Activated T-helper 9 cell treated with anti-CD3 and anti-CD28 coated beads, Interleukin-2, amount 50 U/mL, for 16 hours (primary cell): Measurements from ENCODE around the gene NCBP2.

Experiments
- DNase-seq: peaks from one replicate; pipeline ENCODE4 v3.0.0-alpha.2; 2020; ENCODE audit warnings: low read depth

Gene NCBP2

DNA sequence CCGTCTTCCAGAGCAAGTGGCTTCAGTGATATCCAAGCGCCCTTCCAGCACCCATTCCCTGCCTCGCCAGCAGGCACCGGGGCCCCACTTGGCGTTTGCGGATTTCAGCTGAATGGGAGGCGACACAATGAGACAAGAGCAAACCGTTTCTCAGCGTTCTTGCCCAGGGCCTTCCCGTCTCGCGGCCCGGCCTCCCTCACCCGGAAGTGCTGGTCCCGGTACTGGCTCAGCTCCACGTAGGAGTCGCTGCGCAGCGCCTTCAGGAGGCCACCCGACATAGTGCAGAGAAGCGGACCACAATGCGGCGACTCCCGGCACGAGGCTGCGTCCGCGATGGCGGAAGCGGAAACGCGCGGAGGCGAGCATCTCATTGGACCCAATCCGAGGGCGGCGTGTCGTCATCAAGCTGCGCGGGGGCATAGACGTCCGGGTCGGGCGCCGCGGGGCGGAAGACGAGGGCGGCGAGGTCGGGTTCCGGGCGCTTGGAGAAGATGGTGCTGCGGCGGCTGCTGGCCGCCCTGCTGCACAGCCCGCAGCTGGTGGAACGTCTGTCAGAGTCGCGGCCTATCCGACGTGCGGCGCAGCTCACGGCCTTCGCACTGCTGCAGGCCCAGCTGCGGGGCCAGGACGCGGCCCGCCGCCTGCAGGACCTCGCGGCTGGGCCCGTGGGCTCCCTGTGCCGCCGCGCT is at the start of gene NCBP2:
NCBP2 (minus strand) TSS at position 303 of the 689 bp plus-strand sequence; CDS start at position 278, 25 bp downstream.
- peak; percentile 100 for DNase-seq

DNA sequence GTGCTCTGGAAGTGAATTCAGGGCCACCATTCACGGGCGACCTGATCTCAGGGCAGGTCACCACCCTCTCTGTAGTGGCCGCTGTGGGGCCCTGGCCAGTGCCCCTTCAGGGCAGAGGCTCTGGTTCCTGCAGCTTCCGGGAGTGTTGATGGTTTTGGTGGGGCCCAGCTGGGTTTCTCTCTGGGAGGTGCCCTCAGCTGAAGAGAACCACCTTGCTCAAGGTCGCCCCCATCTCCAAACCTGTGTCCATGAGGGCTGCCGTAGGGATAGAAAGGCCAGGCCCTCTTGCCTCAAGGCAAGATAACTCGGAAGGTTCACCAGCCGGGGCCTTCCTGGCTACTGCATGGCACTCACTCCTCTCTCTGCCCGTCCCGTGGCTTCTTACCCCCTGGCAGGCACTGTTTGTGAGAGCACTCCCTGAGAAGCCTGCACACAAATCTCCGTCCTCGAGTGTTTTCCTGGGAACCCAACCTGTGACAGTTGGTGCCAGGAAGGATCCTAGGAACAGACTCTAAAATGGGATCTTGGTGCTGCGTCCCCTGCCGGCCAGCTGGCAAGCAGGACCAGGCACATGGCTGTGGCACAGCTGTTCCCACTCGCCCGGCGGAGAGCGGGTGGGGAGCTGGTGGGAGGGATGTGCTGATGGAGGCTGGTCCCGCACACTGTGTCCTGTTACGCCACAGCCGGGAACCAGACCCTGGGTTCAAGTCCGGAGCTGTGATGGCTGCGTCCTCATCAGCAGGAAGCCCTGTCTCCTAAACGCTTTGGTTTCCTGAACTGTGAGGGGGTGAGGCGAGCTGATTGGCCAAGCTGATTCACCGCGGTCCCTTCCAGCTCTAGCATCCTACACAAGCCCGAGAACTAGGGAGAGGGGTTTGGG is 49.5 kb upstream of the NCBP2 start:
- DNase-seq = no peak

DNA sequence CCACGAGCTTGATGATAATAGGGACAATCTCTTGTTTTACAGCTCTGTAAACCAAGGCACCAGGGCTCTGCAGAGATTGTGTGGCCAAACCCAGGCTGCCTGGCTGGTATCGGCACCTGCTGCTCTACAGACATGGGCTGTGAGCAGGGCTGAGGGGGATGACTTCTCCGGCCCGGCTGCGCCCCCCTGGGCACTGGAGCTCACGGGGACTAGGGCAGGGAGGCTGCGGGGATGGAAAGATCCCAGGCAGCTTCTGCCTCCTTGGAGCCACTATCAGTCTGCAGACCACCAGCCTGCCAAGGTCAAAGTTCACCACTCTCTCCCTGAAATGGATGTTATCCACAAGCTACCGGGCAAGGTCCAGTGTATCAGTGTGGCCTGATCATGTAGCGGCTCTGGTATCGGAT is 48.3 kb upstream of the NCBP2 start:
- no peak for DNase-seq

DNA sequence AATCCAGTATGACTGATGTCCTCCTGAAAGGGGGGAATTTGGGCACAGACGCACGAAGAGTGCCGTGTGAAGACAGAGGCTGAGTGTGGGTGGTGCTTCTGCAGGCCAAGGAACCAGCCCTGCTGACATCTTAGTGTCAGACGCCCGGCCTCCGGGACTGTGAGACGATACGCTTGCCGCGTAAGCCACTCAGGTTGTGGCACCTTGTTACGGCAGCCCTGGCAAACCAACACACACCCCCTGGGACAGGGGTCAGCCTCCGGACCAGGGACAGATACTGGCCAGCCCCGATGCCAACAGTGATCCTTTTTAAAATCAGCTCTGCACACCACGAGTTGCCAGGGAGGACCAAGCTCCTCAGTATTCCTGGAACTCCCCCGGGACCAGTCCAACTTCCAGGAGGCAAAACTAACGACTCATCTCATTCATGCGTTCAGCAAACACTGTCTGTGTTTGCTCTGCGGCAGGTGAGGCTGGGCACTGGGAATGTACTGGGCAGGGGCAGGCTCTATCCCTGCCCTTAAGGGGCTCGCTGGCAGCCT is 47.5 kb upstream of the NCBP2 start:
- DNase-seq = no peak

DNA sequence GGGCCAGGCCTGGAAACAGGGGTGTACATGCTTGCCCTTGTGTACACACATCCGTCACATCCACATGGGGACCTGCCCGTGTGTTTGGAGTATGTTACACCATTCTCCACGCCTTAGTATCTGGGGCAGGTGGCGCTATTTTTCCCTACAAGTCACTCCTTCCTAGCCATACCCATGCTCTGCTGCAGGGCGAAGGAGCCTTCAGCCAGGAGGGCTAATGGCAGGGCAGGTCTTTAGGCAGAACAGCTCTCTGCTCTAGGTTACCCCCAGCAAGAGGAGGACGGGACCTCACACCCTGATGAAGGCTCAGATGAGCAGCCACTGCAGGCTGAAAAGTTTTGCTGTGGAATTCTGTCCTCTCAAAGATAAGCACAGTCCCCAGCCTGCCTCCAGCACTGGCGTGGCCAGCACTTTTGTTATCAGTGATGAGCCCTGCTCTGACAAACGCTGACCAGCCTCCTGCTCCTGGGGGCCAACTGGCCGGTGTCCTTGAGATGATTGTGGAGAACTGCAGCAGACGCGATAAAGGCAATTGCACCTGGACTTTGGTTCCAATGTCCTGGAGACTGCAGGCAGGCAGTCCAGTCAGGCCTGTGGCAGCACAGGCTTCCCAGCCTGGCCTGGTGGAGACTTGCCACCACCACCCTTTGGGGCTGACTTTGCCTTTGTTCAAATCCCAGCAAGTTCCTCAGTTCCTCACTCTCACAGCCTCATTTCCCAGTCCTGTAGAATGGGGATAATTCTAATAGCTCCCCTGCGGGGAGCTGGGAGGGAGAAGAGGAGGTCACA is 46.1 kb upstream of the NCBP2 start:
- DNase-seq = no peak

DNA sequence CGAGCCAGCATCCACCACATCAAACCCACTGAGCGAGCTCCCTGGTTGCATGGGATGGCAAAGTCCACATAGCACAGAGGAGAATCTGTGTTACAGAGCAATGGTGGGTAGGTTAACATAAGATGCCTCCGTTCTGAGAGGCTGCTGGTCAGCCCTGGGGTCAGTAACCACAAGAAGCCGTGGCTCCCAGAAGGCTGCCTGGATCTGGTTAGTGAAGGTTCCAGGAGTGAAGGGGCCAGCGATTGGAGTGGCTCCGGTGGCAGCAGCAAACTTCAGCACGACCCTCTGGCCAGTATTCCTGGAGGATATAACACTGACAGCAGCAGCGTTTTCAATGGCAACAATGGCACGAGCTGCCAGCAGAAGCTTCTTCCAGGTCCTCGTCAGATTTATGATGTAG is 44.7 kb upstream of the NCBP2 start:
- DNase-seq = no peak

DNA sequence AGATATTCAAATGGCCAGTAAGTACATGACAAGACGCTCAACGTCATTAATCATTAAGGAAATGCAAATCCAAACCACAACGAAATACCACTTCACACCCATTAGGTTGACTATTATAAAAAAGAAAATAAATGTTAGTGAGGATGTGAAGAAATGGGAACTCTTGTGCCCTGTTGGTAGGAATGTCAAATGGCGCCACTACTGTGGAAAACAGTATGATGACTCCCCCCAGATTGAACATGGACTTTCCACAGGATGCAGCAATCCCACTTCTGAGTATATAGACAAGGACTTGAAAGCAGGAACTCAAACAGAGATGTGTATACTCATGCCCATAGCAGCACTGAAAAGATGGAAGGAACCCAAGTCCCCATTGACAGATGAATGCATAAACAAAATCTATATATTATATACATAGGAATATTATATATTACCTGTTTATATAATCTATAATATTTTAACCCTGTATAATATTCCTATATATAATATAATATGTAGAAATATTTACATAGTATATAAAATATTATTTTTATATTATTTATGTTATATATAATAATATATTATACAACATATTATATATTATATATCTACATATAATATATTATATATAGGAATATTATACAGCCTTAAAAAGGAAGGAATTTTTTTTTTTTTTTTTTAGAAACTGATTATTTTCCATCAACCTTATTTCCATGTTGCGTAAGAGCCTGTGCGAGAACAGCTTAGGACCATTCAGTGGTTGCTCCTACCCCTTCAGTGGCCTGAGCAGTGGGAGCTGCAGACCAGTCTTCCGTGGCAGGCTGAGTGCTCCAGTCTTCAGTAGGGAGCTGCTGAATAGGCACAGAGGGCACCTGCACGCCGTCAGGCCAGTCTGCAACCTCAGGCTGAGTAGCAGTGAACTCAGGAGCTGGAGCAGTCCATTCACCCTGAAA is 43.9 kb upstream of the NCBP2 start:
- DNase-seq = no peak

DNA sequence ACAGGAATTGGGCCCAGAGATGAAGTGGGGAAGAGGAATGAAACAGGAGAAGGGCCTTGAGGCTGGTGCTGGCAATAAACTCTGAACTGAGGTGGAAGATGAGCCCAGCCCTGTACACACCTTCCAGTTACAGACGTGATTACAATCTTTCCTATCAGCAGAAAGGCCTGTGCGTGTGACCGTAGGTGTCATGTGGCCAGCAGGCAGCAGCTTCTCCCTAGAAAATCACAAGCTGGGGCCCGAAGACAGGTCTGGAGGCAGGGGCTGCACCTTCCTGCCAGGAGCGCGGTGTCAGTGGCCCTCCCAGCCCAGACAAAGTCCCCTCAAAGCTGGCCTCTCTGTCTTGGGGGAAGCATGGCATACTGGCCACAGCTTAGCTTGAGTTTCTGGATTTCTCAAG is 43.0 kb upstream of the NCBP2 start:
- no peak for DNase-seq

DNA sequence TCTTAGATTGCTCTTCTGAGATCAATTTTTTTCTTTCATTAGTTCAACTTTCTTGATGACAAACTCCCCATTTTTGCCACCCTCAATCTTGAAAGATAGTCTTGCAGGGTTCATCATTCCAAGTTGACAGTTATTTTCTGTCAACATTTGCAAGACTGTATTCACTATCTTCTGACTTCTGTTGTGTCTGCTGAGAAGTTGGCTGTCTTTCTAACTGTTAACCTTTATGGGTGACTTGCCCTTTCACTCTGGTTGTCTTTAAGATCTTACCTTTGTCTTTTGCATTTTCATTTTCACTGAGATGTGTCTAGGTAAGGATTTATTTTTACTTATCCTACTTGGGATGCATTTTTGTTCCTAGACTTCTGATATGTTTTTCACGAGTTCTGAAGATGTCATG is 40.9 kb upstream of the NCBP2 start:
- DNase-seq = no peak

DNA sequence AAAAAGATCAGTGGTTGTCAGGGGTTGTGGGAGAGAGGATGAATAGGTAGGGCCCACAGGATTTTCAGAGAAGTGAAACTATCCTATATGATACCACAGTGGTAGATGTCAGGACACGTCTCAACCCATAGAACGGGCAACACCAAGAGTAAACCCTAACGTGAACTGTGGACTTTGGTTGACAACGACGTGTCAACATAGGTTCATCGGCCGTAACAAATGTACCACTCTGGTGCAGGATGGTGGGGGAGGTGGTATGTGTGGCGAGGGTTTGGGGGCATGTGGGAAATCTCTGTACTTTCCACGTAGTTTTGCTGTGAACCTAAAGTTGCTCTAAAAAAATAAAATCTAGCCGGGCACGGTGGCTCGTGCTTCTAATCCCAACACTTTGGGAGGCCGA is 39.3 kb upstream of the NCBP2 start:
- DNase-seq = no peak

DNA sequence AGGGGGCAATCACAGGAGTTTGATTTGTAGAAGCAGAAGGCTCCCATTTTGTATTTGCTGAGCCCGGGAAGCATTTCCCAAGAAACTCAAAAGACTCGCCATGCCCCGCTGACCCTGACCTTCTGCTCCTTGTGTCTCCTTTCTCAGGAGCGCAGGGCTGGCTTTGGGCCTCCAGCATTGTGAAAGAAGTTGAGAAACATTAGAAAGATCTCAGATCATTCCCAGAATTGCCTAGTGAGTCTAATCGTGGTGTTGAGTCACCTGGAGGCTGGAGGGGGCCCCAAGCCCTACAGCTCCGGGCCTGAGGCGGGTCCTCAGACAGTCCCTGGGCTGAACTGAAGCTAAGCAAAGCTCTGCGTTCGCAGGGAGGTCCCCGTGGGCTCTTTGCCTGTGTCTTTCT is 37.2 kb upstream of the NCBP2 start:
- DNase-seq = no peak

DNA sequence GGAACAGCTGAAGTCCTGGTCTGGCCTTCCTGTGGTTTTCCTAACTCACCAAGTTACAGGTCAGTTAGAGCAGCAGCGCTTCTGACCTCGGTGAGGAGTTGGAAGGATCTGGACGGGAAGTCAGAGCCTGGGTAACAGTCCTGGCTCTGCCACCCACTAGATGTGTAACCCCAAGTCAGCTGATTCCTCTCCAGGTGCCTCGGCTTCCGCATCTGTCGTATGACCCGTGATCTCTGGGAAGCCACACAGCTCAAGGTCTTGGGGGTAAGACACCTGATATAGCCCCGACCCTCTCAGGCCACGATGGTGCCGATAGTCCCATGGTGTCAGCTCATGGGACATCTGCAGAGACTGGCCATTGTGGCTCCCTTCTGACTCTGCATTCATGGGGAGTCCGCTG is 34.6 kb upstream of the NCBP2 start:
- DNase-seq = no peak

DNA sequence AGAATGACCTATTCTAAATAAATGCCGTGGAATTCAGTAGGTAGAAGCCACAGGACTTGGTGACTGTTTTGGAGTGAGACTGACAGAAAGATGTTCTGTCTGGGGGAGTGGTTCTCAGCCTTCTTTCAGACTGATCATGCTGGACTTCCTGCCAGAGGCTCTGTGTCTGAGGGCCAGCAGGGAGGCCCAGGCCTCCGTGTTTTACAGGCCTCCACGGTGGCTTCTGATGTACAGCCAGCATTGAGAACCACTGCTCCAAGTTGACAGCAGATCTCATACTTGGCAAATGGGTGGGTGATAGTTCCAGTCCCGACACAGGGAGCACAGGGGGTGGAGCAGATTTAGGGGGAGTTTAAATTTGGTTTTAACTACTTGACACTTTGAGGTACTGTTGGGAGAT is 33.0 kb upstream of the NCBP2 start:
- DNase-seq = no peak

DNA sequence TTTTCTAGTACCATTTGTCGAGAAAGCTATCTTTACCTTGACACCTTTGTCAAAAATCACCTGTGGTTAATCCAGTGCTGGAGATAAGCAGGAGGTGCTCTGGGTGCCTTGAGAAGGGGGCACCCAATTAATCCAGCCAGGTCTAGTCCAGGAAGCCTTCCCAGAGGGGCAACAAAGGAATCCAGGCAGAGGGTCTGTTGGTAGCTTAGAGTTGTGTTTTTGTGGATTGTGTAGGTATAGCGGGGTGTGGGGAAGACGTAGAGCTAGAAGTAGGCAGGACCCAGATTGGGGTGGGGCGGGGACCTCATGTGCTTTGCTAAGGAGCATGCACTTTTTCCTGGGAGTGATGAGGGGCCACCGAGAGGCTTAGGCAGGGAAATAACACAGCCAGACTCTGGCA is 32.3 kb upstream of the NCBP2 start:
- no peak for DNase-seq

DNA sequence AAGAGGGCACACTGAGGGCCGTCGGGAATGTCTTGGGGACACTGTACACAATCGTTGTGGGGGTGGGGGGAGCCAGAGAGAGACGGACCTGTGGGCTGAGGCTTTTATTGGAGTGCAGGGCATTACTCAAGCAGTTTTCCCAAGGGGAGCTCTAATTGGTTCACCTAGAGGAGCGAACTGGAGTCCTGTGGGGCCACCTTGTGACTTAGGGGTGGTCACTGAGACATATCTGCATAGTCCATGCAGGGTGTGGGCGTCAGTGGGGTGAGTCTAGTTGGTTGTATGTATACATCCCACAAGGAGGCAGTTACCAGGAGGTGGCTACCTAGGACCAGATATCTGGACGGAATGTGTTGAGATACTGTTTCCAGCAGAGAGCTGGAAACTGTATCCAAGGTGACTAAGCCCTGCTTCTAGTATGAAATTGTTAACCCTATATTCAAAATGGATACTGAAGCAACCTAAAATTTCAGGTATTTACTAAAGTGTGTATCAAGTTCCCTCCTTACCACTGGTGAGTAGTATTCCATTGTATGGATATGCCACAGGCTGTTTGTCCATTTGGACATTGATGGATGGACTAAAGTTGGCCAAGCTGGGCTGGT is 28.9 kb upstream of the NCBP2 start:
- DNase-seq = no peak

DNA sequence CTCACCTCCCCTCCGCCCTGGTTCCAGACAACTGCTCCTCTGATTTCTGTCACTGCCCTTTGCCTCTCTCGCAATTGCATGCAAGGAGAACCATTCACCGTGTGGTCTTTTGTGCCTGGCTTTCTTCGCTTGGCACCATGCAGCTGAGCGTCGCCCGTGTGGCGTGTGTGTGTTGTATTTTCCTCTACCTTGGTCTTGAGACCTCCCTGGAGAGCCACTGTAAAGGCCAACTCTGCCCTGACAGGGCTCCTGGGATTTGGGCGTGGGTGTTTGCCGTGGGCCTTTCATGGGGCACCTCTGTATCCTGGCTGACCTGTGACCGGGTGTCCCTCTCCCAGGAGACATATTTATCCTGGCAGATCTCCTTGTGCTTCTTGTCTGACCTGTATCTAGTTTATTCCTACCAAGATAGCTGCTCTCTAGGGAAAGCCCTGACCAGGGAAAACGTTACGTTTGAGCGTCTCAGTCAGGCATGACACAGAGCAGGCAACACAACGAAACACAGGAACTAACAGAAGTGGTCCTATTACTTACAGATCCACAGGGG is 28.3 kb upstream of the NCBP2 start:
- DNase-seq = no peak

DNA sequence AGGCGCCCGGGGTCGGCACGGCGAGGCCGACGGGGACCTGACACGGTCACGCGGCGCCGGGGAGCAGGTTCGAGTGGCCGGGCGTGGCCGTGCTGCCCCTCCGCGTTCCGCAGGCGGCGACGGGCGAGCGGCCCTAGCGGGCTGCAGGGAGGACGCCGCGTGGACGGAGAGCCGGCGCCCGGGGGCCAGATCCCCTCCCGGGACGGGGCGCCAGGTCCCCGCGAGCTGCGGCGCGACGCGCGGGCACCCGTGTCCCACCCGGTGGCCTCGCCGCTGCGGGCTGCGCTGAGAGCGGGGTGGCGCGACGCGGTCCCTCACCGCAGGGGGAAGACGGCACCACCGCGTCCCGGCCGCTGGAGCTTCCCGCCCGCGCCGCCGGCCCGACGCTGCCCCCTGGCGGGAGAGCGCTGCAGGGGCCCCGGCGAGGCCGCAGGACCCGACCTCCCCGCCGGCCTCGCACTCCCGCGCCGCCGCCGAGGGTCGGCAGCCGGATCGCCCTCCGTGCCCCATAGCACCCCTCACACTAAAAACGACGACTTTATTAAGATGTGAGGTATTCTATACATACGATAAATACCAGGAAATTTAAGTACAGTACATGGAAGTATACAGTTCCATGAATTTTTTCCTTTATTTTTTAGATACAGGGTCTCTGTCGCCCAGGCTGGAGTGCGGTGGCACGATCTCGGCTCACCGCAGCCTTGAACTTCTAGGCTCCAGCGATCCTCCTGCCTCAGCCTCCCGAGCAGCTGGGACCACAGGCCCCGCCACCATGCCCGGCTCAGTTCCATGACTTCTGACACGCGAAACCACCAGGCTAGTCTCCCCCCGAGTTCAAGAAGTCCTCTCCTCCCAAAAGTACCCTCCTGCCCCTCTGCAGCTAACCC is 27.6 kb upstream of the NCBP2 start:
- peak; percentile 57 for DNase-seq

DNA sequence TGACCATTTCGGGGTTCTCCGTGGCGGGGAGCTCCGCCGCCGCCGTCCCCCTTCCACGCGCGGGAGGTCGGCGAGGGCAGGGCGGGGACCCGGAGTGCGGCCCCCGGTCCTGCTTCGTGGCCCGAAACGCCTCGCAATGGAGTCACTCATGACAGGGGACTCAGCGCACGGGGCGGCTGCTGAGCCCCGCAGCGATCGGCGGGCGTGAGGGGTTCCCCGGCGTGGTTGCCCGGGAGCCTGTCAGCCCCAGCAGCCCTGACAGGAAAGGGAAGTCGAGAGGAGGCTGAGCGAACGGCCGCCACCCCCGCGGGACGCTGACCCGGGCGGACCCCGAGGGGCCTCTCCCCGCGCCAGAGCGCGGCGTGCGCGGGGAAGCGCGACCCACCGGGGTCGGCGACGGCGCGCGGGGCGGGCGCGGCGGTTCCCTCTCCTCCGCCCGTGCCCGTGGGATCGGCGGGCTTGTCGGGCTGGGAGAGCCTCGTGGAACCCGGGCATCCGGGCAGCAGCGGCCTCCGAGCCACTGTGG is 26.9 kb upstream of the NCBP2 start:
- peak; percentile 25 for DNase-seq
